NCI-H82 (cell line): ENCODE results near the gene HOXA3.

Source experiments
- DNase-seq: peaks from one replicate; lab custom pipeline; 2025; lab: John Stamatoyannopoulos, UW

HOXA3 gene

GRCh38 chr7:27151931-27152815, at the start of gene HOXA3:
Gene HOXA3, minus strand, starts transcription at chr7:27152583. Its CDS starts 41,943 bp downstream, at chr7:27110640.
- DNase-seq = peak; percentile 40

- peak; percentile 68 for DNase-seq
Observed at GRCh38 chr7:27201580-27202017, 49.2 kb upstream of the HOXA3 start.

- peak; percentile 88 for DNase-seq
Observed at GRCh38 chr7:27200761-27201579, 48.6 kb upstream of the HOXA3 start.

GRCh38 chr7:27199849-27200760, 47.7 kb upstream of the HOXA3 start, which contains the start of gene HOXA13:
Gene HOXA13, minus strand, starts transcription at chr7:27200091. Its CDS starts 14 bp downstream, at chr7:27200077.
- peak; percentile 93 for DNase-seq

- peak; percentile 62 for DNase-seq
Observed at GRCh38 chr7:27198871-27199801, 46.8 kb upstream of the HOXA3 start.

- peak; percentile 66 for DNase-seq
Observed at GRCh38 chr7:27198138-27198841, 45.9 kb upstream of the HOXA3 start.

GRCh38 chr7:27197137-27198042, 45.0 kb upstream of the HOXA3 start:
- no peak for DNase-seq

- DNase-seq = peak; percentile 87
Observed at GRCh38 chr7:27196287-27196767, 43.9 kb upstream of the HOXA3 start.

GRCh38 chr7:27194686-27195379, 42.5 kb upstream of the HOXA3 start:
- no peak for DNase-seq

- DNase-seq = no peak
Observed at GRCh38 chr7:27194002-27194352, 41.6 kb upstream of the HOXA3 start.

- no peak for DNase-seq
Observed at GRCh38 chr7:27193335-27194001, 41.1 kb upstream of the HOXA3 start.

- DNase-seq = no peak
Observed at GRCh38 chr7:27192546-27193334, 40.4 kb upstream of the HOXA3 start.

- DNase-seq = peak; percentile 54
Observed at GRCh38 chr7:27191833-27192545, 39.6 kb upstream of the HOXA3 start.

- DNase-seq = no peak
Observed at GRCh38 chr7:27191161-27191731, 38.9 kb upstream of the HOXA3 start.

- peak; percentile 53 for DNase-seq
Observed at GRCh38 chr7:27189997-27190748, 37.8 kb upstream of the HOXA3 start.
